HL-60 (cell line): ENCODE results near the gene CIB4.

Experiments used
- DNase-seq, 2 experiments: peaks; one replicate each; pipeline ENCODE4 v3.0.0-alpha.2; 2010 to 2020; ENCODE audit warnings: low read depth in 1 of 2, low spot score in 1 of 2
- H3K27ac ChIP-seq: fragments of 250-450 bp; sonication (Bioruptor Pico); replicated peaks from 2 replicates; pipeline ENCODE4 v1.5.1; 2020; ENCODE audit warnings: mild to moderate bottlenecking, moderate library complexity
- H3K27me3 ChIP-seq: fragments of 250-450 bp; sonication (Bioruptor Pico); 2 replicates; pipeline ENCODE4 v1.5.1; 2021; ENCODE audit warnings: mild to moderate bottlenecking, moderate library complexity; ENCODE audit not compliant: insufficient read depth, poor library complexity, severe bottlenecking
- H3K4me3 ChIP-seq: replicated peaks from 2 replicates; pipeline ENCODE4 v1.5.1; 2011; ENCODE audit warnings: mild to moderate bottlenecking, control low read depth, low read length; ENCODE audit not compliant: insufficient read depth
- CTCF ChIP-seq: IDR thresholded peaks from one replicate; pipeline ENCODE4 v1.5.1; 2011; ENCODE audit warnings: low read length, control low read depth, inconsistent platforms; ENCODE audit not compliant: insufficient read depth
- GABPA ChIP-seq: IDR thresholded peaks from 2 replicates; pipeline ENCODE4 v1.6.1; 2012; ENCODE audit warnings: low read depth
- POLR2AphosphoS5 ChIP-seq: IDR thresholded peaks from 2 replicates; pipeline ENCODE4 v1.6.1; 2012; ENCODE audit warnings: low read depth
- REST ChIP-seq: IDR thresholded peaks from 2 replicates; pipeline ENCODE4 v1.6.1; 2012; ENCODE audit warnings: low read depth; ENCODE audit not compliant: insufficient replicate concordance
- SPI1 ChIP-seq: IDR thresholded peaks from 2 replicates; pipeline ENCODE4 v1.6.1; 2012; ENCODE audit warnings: low read depth, mild to moderate bottlenecking, borderline replicate concordance
- long read RNA-seq: library from polyadenylated mRNA; unstranded; transcript quantifications from one replicate; pipeline ENCODE4 v2.0.0, GENCODE V29; 2020

The CIB4 gene
- long read RNA-seq = 0 reads

GRCh38 chr2:26640781-26641564 lies at the start of gene CIB4:
Gene CIB4, minus strand, starts transcription at chr2:26641366. Its CDS starts 52 bp downstream, at chr2:26641314.
- TF ChIP-seq GABPA = no peak
- TF ChIP-seq POLR2AphosphoS5 = no peak
- TF ChIP-seq REST = no peak
- no peak for TF ChIP-seq CTCF
- no peak for TF ChIP-seq SPI1
- H3K4me3 ChIP-seq = no peak within 1 kb of the TSS
- no peak within 1 kb of the TSS for H3K27ac ChIP-seq
- peaks cover 8% of the 10 kb centered on the region for H3K27me3 ChIP-seq
- no peak for DNase-seq

- Histone ChIP-seq H3K27me3 (peaks cover 24% of the 10 kb centered on the region), H3K27ac (no peak overlapping the region), H3K4me3 (no peak overlapping the region)
- DNase-seq = no peak
- no peak for TF ChIP-seq REST
- no peak for TF ChIP-seq GABPA
- TF ChIP-seq CTCF = no peak
- no peak for TF ChIP-seq SPI1
- TF ChIP-seq POLR2AphosphoS5 = no peak
Observed at GRCh38 chr2:26687801-26688200, 46.6 kb upstream of the CIB4 start.

GRCh38 chr2:26687328-26687727 lies 46.2 kb upstream of the CIB4 start:
- no peak overlapping the region for H3K27ac ChIP-seq
- TF ChIP-seq GABPA = no peak
- no peak for TF ChIP-seq REST
- no peak for TF ChIP-seq CTCF
- no peak for TF ChIP-seq POLR2AphosphoS5
- no peak for TF ChIP-seq SPI1

More at GRCh38 chr2:26687328-26687727, 46.2 kb upstream of the CIB4 start:
- no peak for DNase-seq
- peaks cover 24% of the 10 kb centered on the region for H3K27me3 ChIP-seq
- no peak overlapping the region for H3K4me3 ChIP-seq
